Astrocyte of the cerebellum (primary cell): ENCODE measurements around the gene ARHGEF40.

ENCODE experiments used
- DNase-seq: peaks from one replicate; pipeline ENCODE4 v3.0.0-alpha.2; 2011; ENCODE audit warnings: low read depth
- H3K4me3 ChIP-seq: 2 replicates; pipeline ENCODE4 v1.5.1; 2011; ENCODE audit warnings: mild to moderate bottlenecking, low read depth, low read length, moderate library complexity
- CTCF ChIP-seq: IDR thresholded peaks from 2 replicates; pipeline ENCODE4 v1.5.1; 2012; ENCODE audit warnings: low read length, low read depth, moderate library complexity, mild to moderate bottlenecking; ENCODE audit errors: missing control alignments
- in situ Hi-C: cut with HindIII; loops from 2 replicates; pipeline ENCODE4 v1.10.0; 2017; ENCODE audit warnings: low sequenced_read_pairs

The ARHGEF40 gene

GRCh38 chr14:21098076-21098891 is 28.2 kb downstream of the ARHGEF40 start, which contains the start of gene ZNF219:
ZNF219 (minus strand) TSS chr14:21098655; CDS start chr14:21093591, 5,064 bp downstream.
- in situ Hi-C loops, result no loop called here
- no peak for DNase-seq
- H3K4me3 ChIP-seq, result peak within 1 kb of the TSS; percentile 59
- TF ChIP-seq CTCF, result no peak

GRCh38 chr14:21098892-21099595 is 28.9 kb downstream of the ARHGEF40 start:
- H3K4me3 ChIP-seq, result peak overlapping the region; percentile 59
- no peak for DNase-seq
- in situ Hi-C loops, result no loop called here
- no peak for TF ChIP-seq CTCF

GRCh38 chr14:21099596-21099985 is 29.5 kb downstream of the ARHGEF40 start:
- H3K4me3 ChIP-seq, result no peak overlapping the region

GRCh38 chr14:21100931-21101330 is 30.8 kb downstream of the ARHGEF40 start, which contains the start of gene TMEM253:
TMEM253 (plus strand) TSS chr14:21101066; CDS start chr14:21101344, 278 bp downstream.
- in situ Hi-C loops, result no loop called here
- H3K4me3 ChIP-seq, result no peak within 1 kb of the TSS
- no peak for TF ChIP-seq CTCF
- DNase-seq, result no peak

More at GRCh38 chr14:21099596-21099985, 29.5 kb downstream of the ARHGEF40 start:
- in situ Hi-C loops, result no loop called here
- TF ChIP-seq CTCF, result no peak
- no peak for DNase-seq

GRCh38 chr14:21101802-21102413 is 31.8 kb downstream of the ARHGEF40 start:
- no peak for DNase-seq
- TF ChIP-seq CTCF, result no peak
- no peak overlapping the region for H3K4me3 ChIP-seq
- in situ Hi-C loops, result no loop called here
